HG03378 (cell line): ENCODE measurements around the gene ELOA2.
"Not testable (repeated sequence)": the region's sequence is repeated elsewhere in the genome, so short reads cannot be mapped to it uniquely, and the experiment has no call there.

Experiments
- ATAC-seq: cut with Tn5 transposase; IDR thresholded peaks from one replicate; pipeline ENCODE4 v1.9.1; 2021; ENCODE audit warnings: mild to moderate bottlenecking, moderate library complexity; ENCODE audit not compliant: unreplicated experiment

ELOA2 gene

DNA sequence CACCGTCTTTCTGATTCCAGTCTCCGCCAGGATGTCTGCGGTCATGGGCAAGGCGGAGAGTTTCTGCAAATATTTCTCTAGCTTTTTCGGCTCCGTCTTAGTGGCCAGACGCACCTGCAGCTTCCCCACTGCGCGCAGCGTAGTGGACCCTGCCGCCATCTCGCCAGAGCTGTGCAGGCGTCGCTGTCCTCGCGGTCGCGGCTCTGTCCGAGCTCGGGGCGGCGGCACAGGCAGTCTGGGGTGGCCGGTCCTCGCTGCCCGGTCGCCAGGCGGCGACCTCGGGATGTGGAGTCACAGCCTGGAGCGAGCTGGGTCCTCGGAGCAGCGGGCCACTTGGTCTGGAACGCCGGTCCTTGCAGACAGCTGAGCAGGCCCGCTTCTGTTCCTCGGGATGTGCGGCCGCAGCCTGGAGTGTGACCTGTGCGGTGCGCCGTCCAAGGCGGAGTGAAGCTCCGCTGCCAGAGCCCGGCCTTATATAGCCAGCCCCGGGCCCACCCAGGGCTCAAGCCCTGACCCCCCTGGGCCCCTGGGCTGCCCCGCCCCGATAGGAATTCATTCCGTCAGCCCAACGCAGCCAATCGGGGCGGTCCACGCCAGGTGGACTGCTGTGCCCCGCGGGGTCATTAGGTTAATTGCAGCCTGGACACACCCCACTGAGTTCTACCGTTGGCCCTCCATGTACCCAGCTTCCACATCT is 11.5 kb downstream of the ELOA2 start:
- ATAC-seq, result not testable (repeated sequence)

DNA sequence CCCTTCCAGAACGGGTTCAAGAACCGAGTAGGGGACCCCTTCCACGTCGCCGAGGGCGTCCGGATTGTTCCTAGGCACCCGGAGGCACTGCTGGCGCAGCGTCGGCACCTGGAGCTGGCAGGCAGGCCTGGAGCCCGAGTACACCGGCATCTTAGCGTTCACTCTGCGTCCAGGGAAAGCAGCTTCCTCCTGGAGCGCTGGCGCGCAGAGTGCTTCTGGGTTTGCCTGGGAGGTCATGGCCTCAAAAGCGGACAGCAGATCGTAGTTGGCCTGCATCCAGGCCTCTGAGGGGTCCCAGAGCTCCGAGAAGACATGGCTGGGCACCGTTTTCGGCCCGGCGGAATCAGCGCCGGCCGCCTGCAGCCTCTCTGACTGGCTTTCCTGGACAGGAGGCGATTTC is 12.6 kb downstream of the ELOA2 start:
- ATAC-seq, result not testable (repeated sequence)

GRCh38 chr18:47020757-47021156 is 14.7 kb downstream of the ELOA2 start:
- ATAC-seq, result not testable (repeated sequence)

GRCh38 chr18:47019870-47020269 is 15.6 kb downstream of the ELOA2 start:
- not testable (repeated sequence) for ATAC-seq
